Ishikawa (cell line): Measurements from ENCODE around the gene FAM184A.

Experiments
- CREB1 ChIP-seq: IDR thresholded peaks from 2 replicates; pipeline ENCODE4 v1.6.1; 2012; ENCODE audit warnings: low read depth
- EGR1 ChIP-seq: IDR thresholded peaks from 2 replicates; pipeline ENCODE4 v1.6.1; 2012
- EP300 ChIP-seq: IDR thresholded peaks from 2 replicates; pipeline ENCODE4 v1.6.1; 2012; ENCODE audit warnings: borderline replicate concordance
- RAD21 ChIP-seq: IDR thresholded peaks from 2 replicates; pipeline ENCODE4 v1.6.1; 2012; ENCODE audit warnings: low read depth
- TAF1 ChIP-seq: IDR thresholded peaks from 2 replicates; pipeline ENCODE4 v1.6.1; 2012; ENCODE audit warnings: low read depth, mild to moderate bottlenecking
- TEAD4 ChIP-seq: IDR thresholded peaks from 2 replicates; pipeline ENCODE4 v1.6.1; 2012
- TF ChIP-seq, protein P1 (sequence below): IDR thresholded peaks from 2 replicates; pipeline ENCODE4 v1.6.1; 2012
- TF ChIP-seq, protein P2 (sequence below): IDR thresholded peaks from 2 replicates; pipeline ENCODE4 v1.6.1; 2012; ENCODE audit warnings: low read depth, mild to moderate bottlenecking

DNA sequence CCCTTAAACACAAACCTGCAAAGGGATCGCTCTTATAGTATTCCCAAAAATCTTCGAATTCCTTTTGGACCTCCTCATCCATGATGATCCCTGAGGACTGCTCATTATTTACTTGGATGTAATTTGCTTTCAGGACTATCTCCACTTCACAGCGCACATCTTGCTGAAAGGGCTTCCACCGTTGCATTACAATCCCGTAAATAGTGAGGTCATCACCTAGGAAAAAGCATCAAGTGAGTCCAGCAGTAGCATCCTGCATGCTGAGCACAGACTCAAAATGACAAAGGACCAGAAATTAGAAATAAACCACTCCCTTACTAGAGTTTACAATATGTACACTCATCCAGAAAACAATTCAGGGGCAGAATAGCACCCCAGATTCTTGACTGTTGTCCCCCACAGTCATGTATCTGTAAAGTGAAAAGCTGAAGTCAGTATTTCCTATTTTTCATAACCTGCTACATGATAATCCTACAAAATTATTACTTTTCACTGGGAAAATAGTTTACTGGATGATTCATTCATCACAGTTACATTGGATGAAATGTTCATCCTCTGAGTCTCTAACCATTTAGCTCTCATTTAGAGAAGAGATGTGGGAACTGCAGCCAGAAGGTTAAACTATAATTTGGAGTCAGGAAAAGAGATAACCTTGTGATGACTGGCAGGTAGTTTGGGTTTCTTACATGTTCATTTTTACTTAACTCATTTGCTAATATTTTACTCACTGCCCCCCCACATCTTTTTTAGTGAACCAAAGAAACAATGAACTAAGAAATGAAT, 160.7 kb downstream of the FAM184A start:
- TF ChIP-seq RAD21 = no peak
- TF ChIP-seq EP300 = no peak
- TF ChIP-seq, protein P1, sequence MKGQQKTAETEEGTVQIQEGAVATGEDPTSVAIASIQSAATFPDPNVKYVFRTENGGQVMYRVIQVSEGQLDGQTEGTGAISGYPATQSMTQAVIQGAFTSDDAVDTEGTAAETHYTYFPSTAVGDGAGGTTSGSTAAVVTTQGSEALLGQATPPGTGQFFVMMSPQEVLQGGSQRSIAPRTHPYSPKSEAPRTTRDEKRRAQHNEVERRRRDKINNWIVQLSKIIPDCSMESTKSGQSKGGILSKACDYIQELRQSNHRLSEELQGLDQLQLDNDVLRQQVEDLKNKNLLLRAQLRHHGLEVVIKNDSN = no peak
- TF ChIP-seq, protein P2, sequence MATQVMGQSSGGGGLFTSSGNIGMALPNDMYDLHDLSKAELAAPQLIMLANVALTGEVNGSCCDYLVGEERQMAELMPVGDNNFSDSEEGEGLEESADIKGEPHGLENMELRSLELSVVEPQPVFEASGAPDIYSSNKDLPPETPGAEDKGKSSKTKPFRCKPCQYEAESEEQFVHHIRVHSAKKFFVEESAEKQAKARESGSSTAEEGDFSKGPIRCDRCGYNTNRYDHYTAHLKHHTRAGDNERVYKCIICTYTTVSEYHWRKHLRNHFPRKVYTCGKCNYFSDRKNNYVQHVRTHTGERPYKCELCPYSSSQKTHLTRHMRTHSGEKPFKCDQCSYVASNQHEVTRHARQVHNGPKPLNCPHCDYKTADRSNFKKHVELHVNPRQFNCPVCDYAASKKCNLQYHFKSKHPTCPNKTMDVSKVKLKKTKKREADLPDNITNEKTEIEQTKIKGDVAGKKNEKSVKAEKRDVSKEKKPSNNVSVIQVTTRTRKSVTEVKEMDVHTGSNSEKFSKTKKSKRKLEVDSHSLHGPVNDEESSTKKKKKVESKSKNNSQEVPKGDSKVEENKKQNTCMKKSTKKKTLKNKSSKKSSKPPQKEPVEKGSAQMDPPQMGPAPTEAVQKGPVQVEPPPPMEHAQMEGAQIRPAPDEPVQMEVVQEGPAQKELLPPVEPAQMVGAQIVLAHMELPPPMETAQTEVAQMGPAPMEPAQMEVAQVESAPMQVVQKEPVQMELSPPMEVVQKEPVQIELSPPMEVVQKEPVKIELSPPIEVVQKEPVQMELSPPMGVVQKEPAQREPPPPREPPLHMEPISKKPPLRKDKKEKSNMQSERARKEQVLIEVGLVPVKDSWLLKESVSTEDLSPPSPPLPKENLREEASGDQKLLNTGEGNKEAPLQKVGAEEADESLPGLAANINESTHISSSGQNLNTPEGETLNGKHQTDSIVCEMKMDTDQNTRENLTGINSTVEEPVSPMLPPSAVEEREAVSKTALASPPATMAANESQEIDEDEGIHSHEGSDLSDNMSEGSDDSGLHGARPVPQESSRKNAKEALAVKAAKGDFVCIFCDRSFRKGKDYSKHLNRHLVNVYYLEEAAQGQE = no peak
- no peak for TF ChIP-seq TAF1
- no peak for TF ChIP-seq CREB1
- TF ChIP-seq TEAD4 = no peak
- no peak for TF ChIP-seq EGR1
